DOHH2 (cell line): ENCODE measurements around the gene PTX4.

Source experiments
- H3F3A ChIP-seq: fragments of 200-600 bp; sonication (generic), shearing (Covaris generic); 2 replicates; pipeline ENCODE4 v1.6.0; 2016; ENCODE audit warnings: antibody characterized with exemption, mild to moderate bottlenecking; ENCODE audit not compliant: control insufficient read depth, insufficient read depth
- H3K27ac ChIP-seq: fragments of 200-600 bp; sonication (generic); 2 replicates; pipeline ENCODE4 v1.5.1; 2014; ENCODE audit warnings: low read depth, mild to moderate bottlenecking, low read length, moderate library complexity
- H3K27me3 ChIP-seq: fragments of 200-600 bp; sonication (generic); 2 replicates; pipeline ENCODE4 v1.6.1; 2014; ENCODE audit warnings: mild to moderate bottlenecking, low read length, mixed read lengths; ENCODE audit not compliant: control insufficient read depth
- H3K36me3 ChIP-seq: fragments of 200-600 bp; sonication (generic); 2 replicates; pipeline ENCODE4 v1.6.1; 2014; ENCODE audit warnings: mild to moderate bottlenecking, low read length, moderate library complexity, mixed read lengths; ENCODE audit not compliant: control insufficient read depth
- H3K4me1 ChIP-seq: fragments of 200-600 bp; sonication (generic); 2 replicates; pipeline ENCODE4 v1.6.1; 2014; ENCODE audit warnings: mild to moderate bottlenecking, low read length, mixed read lengths; ENCODE audit not compliant: control insufficient read depth
- H3K4me2 ChIP-seq: fragments of 200-600 bp; sonication (generic); 2 replicates; pipeline ENCODE4 v1.6.0; 2014; ENCODE audit warnings: mild to moderate bottlenecking, low read length, moderate library complexity
- H3K4me3 ChIP-seq: fragments of 200-600 bp; sonication (generic); 2 replicates; pipeline ENCODE4 v1.5.1; 2014; ENCODE audit warnings: mild to moderate bottlenecking, low read length, mixed read lengths
- H3K79me2 ChIP-seq: fragments of 200-600 bp; sonication (generic); 2 replicates; pipeline ENCODE4 v1.6.1; 2014; ENCODE audit warnings: mild to moderate bottlenecking, low read length, mixed read lengths; ENCODE audit not compliant: control insufficient read depth
- H3K9me2 ChIP-seq: fragments of 200-600 bp; sonication (generic); replicated peaks from 2 replicates; pipeline ENCODE4 v1.6.1; 2014; ENCODE audit warnings: mild to moderate bottlenecking, low read length, mixed read lengths; ENCODE audit not compliant: control insufficient read depth
- H3K9me3 ChIP-seq: fragments of 200-600 bp; sonication (generic); 2 replicates; pipeline ENCODE4 v1.6.1; 2014; ENCODE audit warnings: antibody characterized with exemption, low read length, mixed read lengths; ENCODE audit not compliant: control insufficient read depth, insufficient read depth
- H4K20me1 ChIP-seq: fragments of 200-600 bp; sonication (generic); 2 replicates; pipeline ENCODE4 v1.6.0; 2014; ENCODE audit warnings: low read depth, mild to moderate bottlenecking, antibody characterized with exemption, low read length, moderate library complexity; ENCODE audit not compliant: control insufficient read depth, insufficient read depth
- EZH2phosphoT487 ChIP-seq: fragments of 200-600 bp; sonication (generic); IDR thresholded peaks from 2 replicates; pipeline ENCODE4 v1.6.1; 2017; ENCODE audit warnings: borderline replicate concordance, mild to moderate bottlenecking, antibody characterized with exemption, low read length, moderate library complexity, mixed read lengths
- TF ChIP-seq, protein P1 (sequence below): fragments of 200-600 bp; sonication (generic); IDR thresholded peaks from one replicate; pipeline ENCODE4 v1.5.1; 2014; ENCODE audit warnings: antibody characterized with exemption, mild to moderate bottlenecking, low read depth, low read length; ENCODE audit not compliant: poor library complexity, severe bottlenecking

PTX4 gene

DNA sequence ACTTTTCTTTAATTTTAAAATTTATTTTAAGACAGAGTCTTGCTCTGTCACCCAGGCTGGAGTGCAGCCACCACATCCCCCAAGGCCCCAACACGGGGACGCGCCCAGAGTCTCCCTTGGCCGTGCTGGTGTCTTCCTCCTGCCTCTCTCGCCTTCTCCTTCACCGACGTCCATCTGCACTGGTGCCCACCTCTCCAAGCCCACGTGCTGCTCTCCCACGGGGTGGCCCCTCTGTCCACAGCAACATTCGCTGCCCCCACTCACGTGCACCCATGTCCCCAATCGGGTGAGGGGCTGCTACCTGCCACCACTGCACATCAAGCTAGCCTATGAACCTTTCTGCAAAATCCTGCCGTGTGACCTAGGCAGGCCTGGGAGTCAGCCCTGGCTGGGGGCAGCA, 47.9 kb upstream of the PTX4 start:
- Histone ChIP-seq H4K20me1 (no peaks in the 10 kb centered on the region), H3K36me3 (no peaks in the 10 kb centered on the region), H3K4me1 (peaks cover 4% of the 10 kb centered on the region; the same call in 1 of the 2 replicates), H3K9me2 (no peaks in the 10 kb centered on the region), H3K9me3 (no peaks in the 10 kb centered on the region), H3F3A (no peaks in the 10 kb centered on the region), H3K79me2 (no peaks in the 10 kb centered on the region), H3K27ac (no peak overlapping the region), H3K4me3 (no peak overlapping the region), H3K27me3 (no peaks in the 10 kb centered on the region), H3K4me2 (no peak overlapping the region)
- no peak for TF ChIP-seq EZH2phosphoT487
- TF ChIP-seq, protein P1, sequence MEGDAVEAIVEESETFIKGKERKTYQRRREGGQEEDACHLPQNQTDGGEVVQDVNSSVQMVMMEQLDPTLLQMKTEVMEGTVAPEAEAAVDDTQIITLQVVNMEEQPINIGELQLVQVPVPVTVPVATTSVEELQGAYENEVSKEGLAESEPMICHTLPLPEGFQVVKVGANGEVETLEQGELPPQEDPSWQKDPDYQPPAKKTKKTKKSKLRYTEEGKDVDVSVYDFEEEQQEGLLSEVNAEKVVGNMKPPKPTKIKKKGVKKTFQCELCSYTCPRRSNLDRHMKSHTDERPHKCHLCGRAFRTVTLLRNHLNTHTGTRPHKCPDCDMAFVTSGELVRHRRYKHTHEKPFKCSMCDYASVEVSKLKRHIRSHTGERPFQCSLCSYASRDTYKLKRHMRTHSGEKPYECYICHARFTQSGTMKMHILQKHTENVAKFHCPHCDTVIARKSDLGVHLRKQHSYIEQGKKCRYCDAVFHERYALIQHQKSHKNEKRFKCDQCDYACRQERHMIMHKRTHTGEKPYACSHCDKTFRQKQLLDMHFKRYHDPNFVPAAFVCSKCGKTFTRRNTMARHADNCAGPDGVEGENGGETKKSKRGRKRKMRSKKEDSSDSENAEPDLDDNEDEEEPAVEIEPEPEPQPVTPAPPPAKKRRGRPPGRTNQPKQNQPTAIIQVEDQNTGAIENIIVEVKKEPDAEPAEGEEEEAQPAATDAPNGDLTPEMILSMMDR, result no peak

DNA sequence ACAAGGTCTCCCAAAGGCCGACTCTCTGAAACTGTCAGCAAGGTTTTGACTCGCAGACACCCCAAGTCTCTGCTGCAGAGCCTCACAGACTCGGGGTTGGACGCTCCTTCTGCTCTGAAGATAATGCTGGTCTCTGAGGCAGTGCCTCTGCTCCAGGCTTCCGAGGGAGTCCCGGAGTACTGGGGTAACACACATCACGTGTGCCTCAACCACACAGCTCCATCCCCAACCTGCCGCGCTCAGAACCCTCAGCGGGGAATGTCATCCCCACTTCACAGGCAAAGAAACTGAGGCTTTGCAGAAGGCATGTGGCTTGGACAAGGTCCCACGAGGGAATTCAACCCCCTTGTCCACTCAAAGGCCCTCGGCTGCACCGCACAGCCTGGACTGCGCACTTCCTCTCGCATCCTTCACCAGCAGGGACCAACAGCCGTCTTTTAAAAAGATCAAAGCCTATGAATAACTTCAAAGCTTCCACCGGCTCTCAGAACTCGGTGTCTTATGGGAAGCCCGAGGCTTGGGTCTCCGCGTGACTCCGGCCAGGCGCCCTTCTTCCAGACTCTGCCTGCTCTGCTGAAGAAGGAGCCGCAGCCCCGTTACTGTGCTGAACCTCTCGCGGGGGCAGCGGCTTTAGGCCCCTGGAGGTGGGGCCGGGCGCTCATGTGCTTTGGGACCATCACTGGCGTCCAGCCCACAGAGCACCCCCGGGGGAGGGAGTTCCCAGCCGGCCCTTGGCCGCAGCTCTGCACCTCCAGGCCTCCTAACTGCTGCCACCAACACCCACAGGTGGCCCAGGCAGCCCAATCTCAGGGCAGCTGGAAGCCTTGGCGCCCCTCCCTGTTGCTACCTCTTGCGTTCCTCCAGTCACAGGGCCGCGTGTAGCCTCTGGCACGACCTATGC, 46.9 kb upstream of the PTX4 start:
- Histone ChIP-seq H3K4me2 (no peak overlapping the region), H3K4me1 (peaks cover 4% of the 10 kb centered on the region; the same call in 1 of the 2 replicates), H3K27me3 (no peaks in the 10 kb centered on the region), H3K9me2 (no peaks in the 10 kb centered on the region), H3K9me3 (no peaks in the 10 kb centered on the region), H3K27ac (no peak overlapping the region), H4K20me1 (no peaks in the 10 kb centered on the region), H3K4me3 (no peak overlapping the region), H3K36me3 (no peaks in the 10 kb centered on the region), H3F3A (no peaks in the 10 kb centered on the region), H3K79me2 (no peaks in the 10 kb centered on the region)
- TF ChIP-seq EZH2phosphoT487, result no peak
- TF ChIP-seq, protein P1, result no peak

DNA sequence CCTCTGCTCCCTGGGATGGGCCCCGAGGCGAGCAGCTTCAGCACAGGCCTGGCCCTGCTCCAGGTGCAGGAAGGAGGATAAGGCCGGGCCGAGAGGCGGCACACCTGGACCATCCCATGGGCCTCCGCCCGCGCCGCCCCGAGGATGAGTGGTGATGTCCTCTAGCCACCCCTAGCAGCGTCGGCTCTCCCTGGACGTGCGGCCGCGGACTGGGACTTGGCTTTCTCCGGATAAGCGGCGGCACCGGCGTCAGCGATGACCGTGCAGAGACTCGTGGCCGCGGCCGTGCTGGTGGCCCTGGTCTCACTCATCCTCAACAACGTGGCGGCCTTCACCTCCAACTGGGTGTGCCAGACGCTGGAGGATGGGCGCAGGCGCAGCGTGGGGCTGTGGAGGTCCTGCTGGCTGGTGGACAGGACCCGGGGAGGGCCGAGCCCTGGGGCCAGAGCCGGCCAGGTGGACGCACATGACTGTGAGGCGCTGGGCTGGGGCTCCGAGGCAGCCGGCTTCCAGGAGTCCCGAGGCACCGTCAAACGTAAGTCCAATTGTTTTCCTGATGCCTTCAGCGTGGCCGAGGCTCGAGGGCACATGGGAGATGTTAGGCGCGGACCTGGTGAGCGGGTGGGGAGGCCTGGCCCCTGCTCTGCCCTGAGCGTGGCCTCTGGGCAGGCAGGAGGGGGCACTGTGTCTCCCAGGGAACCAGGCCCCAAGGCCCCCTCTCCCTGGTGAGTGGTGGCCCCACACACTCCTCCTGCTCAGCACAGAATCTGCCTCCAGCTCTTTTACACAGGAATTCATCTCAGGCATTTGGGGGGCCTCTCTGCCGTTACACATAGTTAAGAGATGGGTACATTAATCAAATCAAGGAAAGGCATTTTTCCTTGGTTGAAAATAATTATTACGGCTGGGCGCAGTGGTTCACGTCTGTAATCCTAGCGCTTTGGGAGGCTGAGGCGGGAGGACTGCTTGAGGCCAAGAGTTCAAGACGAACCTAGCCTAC, 45.6 kb upstream of the PTX4 start:
- Histone ChIP-seq H3K4me2 (no peak overlapping the region), H3K4me3 (no peak overlapping the region), H3F3A (no peaks in the 10 kb centered on the region), H3K79me2 (no peaks in the 10 kb centered on the region), H3K27me3 (no peaks in the 10 kb centered on the region), H3K9me2 (no peaks in the 10 kb centered on the region), H3K27ac (no peak overlapping the region), H3K9me3 (no peaks in the 10 kb centered on the region), H3K36me3 (no peaks in the 10 kb centered on the region), H4K20me1 (no peaks in the 10 kb centered on the region), H3K4me1 (peaks cover 4% of the 10 kb centered on the region; the same call in 1 of the 2 replicates)
- no peak for TF ChIP-seq EZH2phosphoT487
- TF ChIP-seq, protein P1, result no peak
